HG03457 (cell line): Measurements from ENCODE around the gene NUCB2.
"Not testable (repeated sequence)": the region's sequence is repeated elsewhere in the genome, so short reads cannot be mapped to it uniquely, and the experiment has no call there.

ENCODE experiments used
- ATAC-seq: cut with Tn5 transposase; IDR thresholded peaks from one replicate; pipeline ENCODE4 v1.9.1; 2021; ENCODE audit warnings: moderate number of reproducible peaks; ENCODE audit not compliant: unreplicated experiment

NUCB2 gene

DNA sequence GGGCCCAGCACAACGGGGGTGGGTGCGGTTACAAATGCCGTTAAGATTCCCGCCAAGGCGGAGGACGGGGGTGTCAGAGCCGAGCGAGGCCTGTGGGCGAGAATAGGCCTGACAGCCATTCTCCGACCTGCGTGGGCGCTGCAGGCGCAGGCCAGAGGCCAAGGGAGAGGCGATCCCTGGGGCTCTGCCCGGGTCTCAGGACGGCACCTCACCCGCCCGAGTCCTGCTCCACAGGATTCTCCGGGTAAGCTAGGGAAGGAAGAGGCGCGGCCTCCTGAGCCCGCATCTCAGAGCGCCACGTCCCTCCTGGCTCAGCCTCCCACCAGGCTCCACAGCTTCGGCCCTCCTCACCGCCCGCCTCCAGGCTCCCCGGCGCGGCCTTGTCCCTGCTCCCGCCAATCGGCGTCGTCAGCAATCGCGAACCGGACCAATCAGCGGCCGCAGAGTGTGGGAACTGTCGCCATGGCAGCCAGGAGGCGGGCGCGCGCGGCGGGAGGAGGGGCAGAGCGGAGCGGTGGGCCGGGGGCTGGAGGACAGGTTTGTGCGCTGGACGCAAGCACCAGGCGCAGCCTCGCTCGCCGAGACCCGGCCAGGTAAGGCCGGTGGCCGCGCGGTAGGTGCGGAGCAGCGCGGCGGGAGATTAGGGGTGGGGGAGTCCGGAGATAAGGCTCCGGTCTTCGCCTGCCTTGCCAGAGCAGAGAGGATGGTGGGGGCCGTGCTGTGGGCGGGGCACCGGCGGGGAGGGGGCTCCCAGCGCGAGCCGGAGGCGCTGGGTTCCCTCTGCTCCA, at the start of gene NUCB2:
Gene NUCB2 (plus strand): TSS at position 504 of the 788 bp plus-strand sequence. CDS start 18,585 bp downstream, outside the sequence.
- peak; percentile 97 for ATAC-seq

DNA sequence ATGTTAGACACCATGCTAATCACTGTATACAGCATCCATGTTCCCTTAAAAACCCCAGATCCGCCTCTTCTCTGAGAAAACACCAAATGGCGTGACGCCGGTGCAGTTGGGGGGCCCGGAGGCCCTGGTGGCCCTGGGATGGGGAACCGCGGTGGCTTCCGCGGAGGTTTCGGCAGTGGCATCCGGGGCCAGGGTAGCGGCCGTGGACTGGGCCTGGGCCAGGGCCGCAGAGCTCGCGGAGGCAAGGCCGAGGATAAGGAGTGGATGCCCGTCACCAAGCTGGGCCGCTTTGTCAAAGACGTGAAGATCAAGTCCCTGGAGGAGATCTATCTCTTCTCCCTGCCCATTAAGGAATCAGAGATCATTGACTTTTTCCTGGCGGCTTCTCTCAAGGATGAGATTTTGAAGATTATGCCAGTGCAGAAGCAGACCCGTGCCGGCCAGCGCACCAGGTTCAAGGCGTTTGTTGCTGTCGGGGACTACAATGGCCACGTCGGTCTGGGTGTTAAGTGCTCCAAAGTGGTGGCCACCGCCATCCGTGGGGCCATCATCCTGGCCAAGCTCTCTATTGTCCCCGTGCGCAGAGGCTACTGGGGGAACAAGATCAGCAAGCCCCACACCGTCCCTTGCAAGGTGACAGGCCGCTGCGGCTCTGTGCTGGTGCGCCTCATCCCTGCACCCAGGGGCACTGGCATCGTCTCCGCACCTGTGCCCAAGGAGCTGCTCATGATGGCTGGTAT, 48.2 kb upstream of the NUCB2 start:
- ATAC-seq: not testable (repeated sequence)

DNA sequence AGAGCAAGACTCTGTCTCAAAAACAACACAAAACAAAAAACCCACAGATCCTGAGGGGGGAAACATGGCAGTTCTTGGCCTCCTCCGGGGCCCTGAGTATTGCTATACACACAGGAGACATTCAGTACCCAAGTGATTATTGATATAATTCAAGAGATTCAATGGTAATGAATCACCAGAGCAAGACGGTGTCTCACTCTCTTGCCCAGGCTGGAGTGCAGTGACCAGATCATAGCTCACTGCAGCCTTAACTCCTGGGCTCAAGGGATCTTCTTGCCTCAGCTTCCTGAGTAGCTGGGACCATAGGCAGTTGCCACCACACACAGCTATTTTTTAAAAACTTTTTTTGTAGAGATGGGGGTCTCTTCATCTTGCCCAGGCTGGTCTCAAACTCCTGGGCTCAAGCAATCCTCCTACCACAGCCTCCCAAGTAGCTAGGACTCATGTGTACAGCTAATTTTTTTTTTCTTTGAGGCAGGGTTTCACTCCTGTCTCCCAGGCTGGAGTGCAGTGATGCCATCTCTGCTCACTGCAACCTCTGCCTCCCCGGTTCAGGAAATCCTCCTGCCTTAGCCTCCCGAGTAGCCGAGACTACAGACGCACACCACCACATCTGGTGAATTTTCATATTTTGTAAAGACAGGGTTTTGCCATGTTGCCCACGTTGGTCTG, 46.9 kb upstream of the NUCB2 start:
- no peak for ATAC-seq

DNA sequence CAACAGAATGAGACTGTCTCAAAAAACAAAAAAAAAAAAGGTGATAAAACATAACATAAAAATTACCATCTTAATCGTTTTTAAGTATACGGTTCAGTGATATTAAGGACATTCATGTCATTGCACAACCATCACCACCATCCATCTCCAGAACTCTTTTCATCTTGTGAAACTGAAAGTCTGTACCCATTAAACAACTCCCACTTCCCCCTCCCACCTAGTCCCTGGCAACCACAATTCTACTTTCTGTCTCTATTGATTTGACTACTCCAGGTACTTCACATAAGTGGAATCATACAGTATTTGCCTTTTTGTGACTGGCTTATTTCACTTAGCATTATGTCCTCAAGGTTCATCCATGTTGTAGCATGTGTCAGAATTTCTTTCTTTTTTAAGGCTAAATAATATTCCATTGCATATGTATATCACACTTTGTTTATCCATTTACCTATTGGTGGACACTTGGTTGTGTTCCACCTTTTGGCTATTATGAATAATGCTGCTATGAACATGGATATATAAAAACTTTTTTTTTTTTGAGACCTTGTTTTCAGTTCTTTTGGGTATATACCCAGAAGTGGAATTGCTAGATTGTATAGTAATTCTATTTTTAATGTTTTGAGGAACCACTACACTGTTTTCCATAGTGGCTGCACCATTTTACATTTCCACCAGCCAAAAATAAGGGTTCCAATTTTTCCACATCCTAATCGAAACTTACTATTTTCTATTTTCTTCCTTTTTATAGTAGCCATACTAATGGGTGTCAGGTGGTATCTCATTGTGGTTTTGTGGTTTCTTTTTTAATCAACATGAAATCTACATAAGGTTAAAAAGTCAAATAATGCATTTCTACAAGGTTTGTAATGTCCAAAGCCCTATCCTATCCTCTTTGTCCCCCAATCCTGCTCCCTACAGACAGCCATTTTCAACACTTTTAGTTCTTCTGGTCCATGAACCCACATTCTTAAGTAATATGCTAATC, 45.4 kb upstream of the NUCB2 start:
- ATAC-seq: peak; percentile 90

DNA sequence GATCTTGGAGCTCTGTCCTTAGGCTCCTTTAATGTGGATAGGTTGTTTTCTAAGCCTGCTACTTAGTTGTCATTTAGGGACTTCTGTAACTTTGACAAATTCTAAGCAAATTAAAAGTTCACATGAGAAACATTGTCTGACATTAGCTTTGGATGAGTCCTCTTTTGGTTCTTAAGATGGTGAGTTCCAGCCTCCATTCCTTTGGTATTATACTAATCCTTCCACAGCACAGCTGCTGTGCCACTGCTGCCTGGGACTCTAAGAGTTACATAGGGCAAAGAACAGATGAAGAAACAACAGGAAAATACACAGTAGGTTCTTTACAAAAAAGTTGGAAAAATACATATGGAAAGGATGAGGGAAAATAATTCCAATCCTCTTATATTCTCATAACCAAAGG, 43.4 kb upstream of the NUCB2 start:
- no peak for ATAC-seq

DNA sequence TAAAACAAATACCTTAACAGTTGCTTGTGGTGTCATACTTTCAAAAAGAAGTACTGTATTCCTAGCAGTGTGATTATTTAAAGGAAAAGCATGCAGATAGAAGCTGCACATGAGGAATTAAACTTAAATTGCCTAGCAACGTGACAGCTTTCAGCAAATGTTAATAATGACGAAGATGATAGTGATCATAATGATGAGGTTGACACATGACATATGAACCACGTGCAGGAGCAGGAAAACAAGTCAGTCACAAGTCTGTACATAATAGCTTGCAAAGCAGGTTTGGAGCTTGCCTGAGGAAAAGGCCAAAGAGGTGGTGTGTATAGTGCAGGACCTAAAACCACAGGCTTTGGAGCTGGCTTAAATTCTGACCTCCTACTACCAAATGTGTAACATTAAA, 38.2 kb upstream of the NUCB2 start:
- ATAC-seq: no peak

DNA sequence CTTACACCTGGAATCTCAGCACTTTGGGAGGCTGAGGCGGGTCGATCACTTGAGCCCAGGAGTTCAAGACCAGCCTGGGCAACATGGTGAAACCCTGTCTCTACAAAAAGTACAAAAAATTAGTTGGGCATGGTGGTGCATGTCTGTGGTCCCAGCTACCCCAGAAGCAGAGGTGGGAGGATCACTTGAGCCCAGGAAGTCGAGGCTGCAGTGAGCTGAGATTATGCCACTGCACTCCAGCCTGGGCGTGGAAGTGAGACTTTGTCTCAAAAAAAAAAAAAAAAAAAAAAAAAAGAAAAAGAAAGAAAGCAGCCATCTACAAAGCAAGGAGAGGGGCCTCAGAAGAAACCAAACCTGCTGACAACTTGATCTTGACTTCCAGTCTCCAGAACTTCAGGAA, 36.6 kb upstream of the NUCB2 start:
- ATAC-seq: not testable (repeated sequence)

DNA sequence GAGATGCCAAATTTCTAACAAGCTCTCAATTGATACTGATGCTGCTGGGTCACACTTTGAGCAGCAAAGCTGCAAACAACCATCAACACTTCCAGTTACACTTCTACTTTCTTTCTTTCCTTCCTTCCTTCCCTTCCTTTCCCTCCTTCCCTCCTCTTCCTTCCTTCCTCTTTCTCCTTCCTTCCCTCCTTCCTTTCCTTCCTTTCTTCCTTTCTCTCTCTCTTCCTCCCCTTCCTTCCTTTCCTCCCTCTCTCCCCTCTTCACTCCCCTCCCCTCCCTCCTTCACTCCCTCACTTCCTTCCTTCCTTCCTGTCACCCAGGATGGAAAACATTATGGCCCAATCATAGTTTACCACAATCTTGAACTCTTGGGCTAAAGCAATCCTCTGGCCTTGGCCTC, 35.8 kb upstream of the NUCB2 start:
- ATAC-seq: no peak

DNA sequence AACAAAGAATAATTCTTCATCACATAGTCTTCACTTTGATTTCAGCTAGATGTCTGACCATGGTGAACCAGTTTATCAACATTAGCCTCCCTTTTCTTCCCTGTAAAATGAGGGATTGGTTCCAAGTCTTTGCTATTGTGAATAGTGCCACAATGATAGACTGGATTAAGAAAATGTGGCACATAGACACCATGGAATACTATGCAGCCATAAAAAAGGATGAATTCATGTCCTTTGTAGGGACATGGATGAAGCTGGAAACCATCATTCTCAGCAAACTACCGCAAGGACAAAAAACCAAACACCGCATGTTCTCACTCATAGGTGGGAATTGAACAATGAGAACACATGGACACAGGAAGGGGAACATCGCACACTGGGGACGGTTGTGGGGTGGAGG, 33.6 kb upstream of the NUCB2 start:
- not testable (repeated sequence) for ATAC-seq

DNA sequence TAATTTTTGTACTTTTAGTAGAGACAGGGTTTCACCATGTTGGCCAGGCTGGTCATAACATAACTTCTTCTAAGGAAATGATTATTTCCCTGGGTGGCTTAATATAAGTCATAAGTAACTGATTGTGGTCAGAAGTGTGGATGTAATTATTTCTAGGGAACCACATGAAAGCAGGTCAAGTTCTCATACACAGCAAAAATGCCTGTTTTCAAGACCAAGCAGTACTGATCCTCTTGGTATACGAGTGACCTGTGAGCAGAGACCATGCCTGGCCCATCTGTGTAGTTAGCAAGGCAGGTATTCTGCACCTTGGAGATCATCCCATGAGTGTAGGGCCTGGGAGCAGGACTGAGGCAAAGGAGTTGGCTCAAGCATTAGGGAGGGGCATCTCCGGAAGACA, 32.5 kb upstream of the NUCB2 start:
- peak; percentile 89 for ATAC-seq

DNA sequence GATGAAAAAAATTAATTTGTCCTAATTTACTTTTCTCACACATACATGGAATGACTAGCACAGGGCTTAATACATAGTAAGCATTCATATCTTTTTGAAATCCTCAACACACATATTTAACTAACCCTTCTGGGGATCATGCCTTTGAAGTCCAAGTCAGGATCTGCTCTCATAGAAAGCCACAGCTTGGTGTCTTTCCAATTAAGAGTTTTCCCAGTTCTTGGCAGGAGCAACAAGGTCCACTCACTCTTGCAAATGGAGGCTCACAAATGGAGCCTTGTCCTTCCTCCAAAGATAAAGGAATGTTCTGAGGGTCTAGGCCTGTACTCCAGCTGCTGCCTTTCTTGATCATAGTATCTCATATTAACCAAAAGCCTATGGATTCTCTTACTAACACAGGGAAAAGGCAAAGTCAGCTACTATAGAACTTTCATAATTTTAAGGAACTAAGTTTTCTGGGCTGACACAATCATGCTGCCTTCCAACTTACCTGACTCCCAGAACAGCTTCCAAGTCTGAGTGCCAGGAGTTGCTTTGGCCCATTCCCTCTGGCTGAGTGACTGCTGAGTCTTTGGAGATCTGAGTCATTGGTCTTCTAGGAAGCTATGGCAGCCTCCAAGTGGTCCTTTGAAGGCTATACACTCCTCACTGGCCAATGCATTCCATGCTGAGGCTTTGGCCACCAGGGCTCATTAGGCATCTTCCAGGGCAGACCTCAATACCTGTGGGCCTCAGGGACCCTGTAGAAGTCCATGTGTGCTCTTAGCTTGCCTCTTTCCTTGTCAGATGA, 25.8 kb upstream of the NUCB2 start:
- no peak for ATAC-seq

DNA sequence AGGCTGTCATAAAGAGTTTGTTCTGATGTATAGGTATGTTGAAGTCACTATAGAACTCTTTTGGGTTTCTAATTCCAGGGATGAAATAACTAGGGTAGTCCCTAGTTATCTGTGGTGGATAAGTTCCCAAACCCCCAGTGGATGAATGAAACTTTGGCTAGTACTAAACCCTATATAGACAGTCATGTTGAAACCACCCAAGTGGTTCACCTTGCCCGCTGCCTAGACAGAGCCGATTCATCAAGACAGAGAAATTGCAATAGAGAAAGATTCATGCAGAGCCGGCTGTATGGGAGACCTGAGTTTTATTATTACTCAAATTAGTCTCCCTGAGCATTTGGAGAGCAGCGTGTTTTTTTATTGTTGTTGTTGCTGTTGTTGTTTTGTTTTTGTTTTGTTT, 23.8 kb upstream of the NUCB2 start:
- ATAC-seq: no peak

DNA sequence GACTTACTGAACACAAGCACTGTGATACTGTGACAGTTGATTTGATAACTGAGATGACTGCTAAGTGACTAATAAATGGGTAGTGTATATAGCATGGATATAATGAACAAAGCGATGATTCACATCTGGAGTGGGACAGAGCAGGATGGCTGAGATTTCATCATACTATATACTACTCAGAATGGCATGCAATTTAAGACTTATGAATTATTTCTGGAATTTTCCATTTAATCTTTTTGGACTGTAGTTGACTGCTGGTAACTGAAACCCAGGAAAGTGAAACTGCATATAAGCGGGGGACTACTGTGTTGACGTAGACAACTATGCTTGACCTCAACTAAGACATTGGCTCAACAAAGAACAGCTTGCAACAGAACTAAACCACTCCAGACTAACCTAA, 20.0 kb upstream of the NUCB2 start:
- no peak for ATAC-seq

DNA sequence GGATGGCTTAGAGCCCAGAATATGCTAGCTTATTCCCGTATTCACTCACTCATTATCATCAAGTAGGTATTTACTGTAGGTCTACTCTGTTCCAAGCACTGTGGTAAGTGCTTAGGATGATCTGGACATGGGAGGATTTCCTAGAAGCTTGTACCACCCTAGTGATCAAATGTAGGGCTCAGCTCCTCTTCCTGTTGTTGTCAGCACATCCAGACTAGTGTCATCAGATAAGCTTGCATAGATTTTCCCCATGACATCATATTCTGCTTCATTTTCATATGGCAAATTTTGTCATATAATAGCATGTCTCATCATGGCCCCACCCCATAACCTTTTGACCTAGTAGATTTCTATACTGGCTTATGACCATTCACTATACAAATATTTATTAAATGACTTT, 19.3 kb upstream of the NUCB2 start:
- ATAC-seq: no peak

DNA sequence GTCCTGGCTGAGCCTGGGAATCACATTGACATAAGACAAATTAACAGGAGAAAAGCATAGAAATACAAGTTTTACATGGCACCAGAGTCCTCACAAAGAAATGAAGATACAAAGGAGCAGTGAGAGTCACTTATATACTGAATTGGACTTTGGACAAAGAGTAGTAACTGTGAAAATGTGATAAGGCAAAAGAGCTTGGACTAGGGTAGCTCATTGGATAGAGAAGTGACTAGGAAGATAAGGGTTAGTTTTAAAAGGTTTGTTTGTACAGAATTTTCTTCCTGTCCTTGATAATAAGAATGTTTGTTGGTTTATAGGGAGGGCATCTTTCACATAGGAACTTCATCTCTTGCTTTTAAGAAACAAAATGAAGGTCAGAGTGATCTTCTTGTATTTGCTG, 17.9 kb upstream of the NUCB2 start:
- no peak for ATAC-seq

DNA sequence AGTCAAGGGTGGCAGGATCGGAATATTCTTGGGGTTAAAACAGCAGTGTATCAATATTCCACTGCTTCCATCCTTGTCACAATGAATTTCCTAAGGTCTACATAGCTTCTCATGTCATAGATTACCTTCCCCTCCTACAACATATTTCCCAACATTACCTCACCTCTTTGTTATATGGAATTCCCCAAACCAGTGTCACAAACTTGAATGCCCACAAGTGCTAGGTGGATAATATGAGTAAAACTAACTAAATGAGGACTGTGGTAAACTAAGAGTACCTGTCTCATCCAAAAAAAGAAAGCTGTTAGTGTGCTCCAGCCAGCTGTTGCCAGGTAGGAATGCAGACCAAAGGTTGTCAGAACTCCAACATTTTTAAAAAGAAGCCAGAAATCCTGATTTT, 17.0 kb upstream of the NUCB2 start:
- no peak for ATAC-seq

DNA sequence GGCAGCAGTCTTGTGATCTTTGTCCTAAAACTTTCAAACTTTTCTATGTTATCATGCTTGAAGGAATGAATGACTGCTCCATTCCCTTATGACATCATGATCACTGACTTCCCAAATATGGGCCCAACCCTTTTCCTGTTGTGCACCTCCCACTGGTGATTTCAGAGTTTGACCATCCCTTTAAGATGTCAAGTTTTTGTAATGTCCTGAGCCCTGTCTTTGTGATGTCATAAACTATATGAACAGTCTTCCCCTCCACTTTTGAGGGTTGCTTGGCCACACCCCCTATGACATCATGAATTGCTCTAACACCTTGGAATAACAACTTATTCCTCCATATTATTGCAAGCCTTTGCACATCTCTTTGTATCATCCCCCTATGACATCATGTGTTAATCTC, 16.5 kb upstream of the NUCB2 start:
- no peak for ATAC-seq

DNA sequence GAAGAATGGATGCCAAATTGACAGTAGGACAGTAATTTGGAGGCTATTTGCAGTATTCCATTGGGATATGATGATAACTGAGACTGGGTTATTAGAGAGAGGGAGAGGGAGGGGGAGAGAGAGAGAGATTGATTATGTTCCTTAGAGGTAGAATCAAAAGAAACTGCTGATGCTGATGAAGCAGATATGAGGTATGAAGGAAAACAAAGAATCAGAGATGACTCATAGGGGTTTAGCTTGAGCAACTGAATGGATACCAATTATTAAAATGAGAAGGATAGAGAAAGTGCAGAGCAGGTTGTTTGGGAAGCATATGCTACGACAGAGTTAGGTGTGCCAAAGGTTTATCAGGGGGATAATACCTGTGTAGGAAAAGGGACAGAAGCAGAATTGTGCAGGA, 12.8 kb upstream of the NUCB2 start:
- ATAC-seq: no peak

DNA sequence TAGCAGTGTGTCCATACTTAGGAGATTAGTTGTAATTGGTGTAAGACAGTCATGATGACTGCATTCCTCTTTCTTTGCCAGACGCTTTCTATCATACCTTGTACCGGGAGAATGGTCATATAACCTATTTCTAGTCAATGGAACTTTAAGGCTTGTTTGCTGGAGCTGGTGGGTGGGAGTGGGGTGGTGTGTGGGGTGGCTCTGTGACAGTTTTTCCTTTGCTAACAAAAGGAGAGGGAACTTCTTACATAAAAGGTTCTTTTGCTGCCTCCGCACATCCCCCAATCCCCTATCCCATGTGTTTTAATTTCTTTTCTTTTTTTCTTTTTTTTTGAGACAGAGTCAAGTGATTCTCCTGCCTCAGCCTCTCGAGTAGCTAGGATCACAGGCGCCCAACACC, 9.8 kb upstream of the NUCB2 start:
- ATAC-seq: no peak

DNA sequence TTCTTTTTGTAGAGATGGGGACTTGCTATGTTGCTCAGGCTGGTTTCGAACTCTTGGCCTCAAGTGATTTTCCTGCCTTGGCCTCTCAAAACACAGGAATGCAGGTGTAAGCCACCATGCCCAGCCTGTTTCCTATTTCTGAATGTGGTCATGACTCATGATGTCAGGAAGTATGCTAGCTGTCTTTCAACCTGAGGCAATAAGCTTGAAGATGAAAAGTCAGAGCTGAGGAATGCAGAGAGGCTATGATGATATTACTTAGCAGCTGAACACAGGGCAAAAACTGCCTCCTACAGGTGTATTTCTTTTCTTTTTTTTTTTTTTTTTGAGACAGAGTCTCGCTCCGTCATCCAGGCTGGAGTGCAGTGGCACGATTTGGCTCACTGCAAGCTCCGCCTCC, 9.0 kb upstream of the NUCB2 start:
- ATAC-seq: no peak
